CD4-positive, alpha-beta T cell (primary cell): Measurements from ENCODE around the gene PDE8B. TPM values are rescaled to one million over a fixed set of nuclear protein-coding genes. Genes with fewer than 3 reads are reported as not detected.

Experiments
- ATAC-seq: fragments of 200-7000 bp; cut with Tn5 transposase; one replicate; pipeline ENCODE4 v1.10.0; 2022; ENCODE audit warnings: mild to moderate bottlenecking; ENCODE audit not compliant: poor library complexity
- CTCF ChIA-PET: fragments of 350-600 bp; sonication (Branson Sonifier 250); formaldehyde crosslinking; loops from one replicate; lab custom pipeline; 2021; ENCODE audit warnings: antibody characterized with exemption, inconsistent platforms; lab: Charles Lee
- POLR2A ChIA-PET: fragments of 350-600 bp; sonication (Branson Sonifier 250); formaldehyde crosslinking; loops from one replicate; lab custom pipeline; 2021; ENCODE audit warnings: antibody characterized with exemption, inconsistent platforms; lab: Charles Lee
- DNase-seq, 14 experiments: peaks; one replicate each; pipeline ENCODE4 v3.0.0-alpha.2; 2013 to 2020; ENCODE audit warnings: mixed read lengths in 2 of 14
- H3K27ac ChIP-seq, 2 donors: one replicate each; pipeline versions ENCODE4 v1.5.1 to v1.7.0; 2013; ENCODE audit warnings: low read length in 2 of 2, low read depth in 1 of 2, mild to moderate bottlenecking in 1 of 2
- H3K27me3 ChIP-seq, 2 experiments: 1 replicate in 1 of 2; 2 replicates in 1 of 2; pipeline versions ENCODE4 v1.6.1 to v1.7.0; 2013; ENCODE audit warnings: low read length in 2 of 2, control low read depth in 1 of 2, mild to moderate bottlenecking in 1 of 2, moderate library complexity in 1 of 2; ENCODE audit not compliant: insufficient read depth in 2 of 2, control insufficient read depth in 1 of 2
- H3K36me3 ChIP-seq: one replicate; pipeline ENCODE4 v1.6.1; 2013; ENCODE audit warnings: low read length, control low read depth; ENCODE audit not compliant: insufficient read depth
- H3K4me1 ChIP-seq: one replicate; pipeline ENCODE4 v1.6.1; 2013; ENCODE audit warnings: low read length, control low read depth; ENCODE audit not compliant: insufficient read depth
- H3K4me3 ChIP-seq: one replicate; pipeline ENCODE4 v1.5.1; 2013; ENCODE audit warnings: mild to moderate bottlenecking, low read length, moderate library complexity
- H3K9me3 ChIP-seq, 2 experiments: 1 replicate in 1 of 2; 2 replicates in 1 of 2; pipeline versions ENCODE4 v1.6.1 to v1.7.0; 2013; ENCODE audit warnings: low read length in 2 of 2, mild to moderate bottlenecking in 2 of 2, control low read depth in 1 of 2, moderate library complexity in 1 of 2; ENCODE audit not compliant: control insufficient read depth in 1 of 2, insufficient read depth in 1 of 2
- H3K27ac Mint-ChIP-seq: one replicate; pipeline ENCODE4 v1.8.0; 2020; ENCODE audit warnings: mixed read lengths
- H3K27me3 Mint-ChIP-seq: one replicate; pipeline ENCODE4 v1.8.0; 2021; ENCODE audit warnings: mixed read lengths
- H3K36me3 Mint-ChIP-seq: one replicate; pipeline ENCODE4 v1.8.0; 2021; ENCODE audit warnings: low read depth, mixed read lengths
- H3K4me1 Mint-ChIP-seq: one replicate; pipeline ENCODE4 v1.8.0; 2021; ENCODE audit warnings: low read depth, mixed read lengths
- H3K4me3 Mint-ChIP-seq: one replicate; pipeline ENCODE4 v1.8.0; 2020; ENCODE audit warnings: mild to moderate bottlenecking, mixed read lengths
- H3K9me3 Mint-ChIP-seq: one replicate; pipeline ENCODE4 v1.8.0; 2020; ENCODE audit warnings: mixed read lengths
- intact Hi-C, 2 experiments: fragments of 100-400 bp; cut with DNase I in 1 of 2; cut with micrococcal nuclease in 1 of 2; formaldehyde crosslinking; loops; one replicate each; pipeline versions ENCODE4 v1.15.1 to v1.9.0; 2023 to 2025; cut with DNase I, micrococcal nuclease
- total RNA-seq, 174 experiments: library from RNA in 2 of 174; stranded (reverse) in 2 of 174; gene quantifications; one replicate each; pipeline ENCODE4 v1.2.3 and lab custom pipeline; 2021 to 2026
- TF ChIP-seq, protein P1 (sequence below): fragments of 200-600 bp; IDR thresholded peaks from one replicate; pipeline ENCODE4 v1.8.0; 2022; ENCODE audit warnings: antibody characterized with exemption, mild to moderate bottlenecking

PDE8B gene
- total RNA-seq, 2 experiments from 2014 or later: 0.22 to 0.27 TPM

DNA sequence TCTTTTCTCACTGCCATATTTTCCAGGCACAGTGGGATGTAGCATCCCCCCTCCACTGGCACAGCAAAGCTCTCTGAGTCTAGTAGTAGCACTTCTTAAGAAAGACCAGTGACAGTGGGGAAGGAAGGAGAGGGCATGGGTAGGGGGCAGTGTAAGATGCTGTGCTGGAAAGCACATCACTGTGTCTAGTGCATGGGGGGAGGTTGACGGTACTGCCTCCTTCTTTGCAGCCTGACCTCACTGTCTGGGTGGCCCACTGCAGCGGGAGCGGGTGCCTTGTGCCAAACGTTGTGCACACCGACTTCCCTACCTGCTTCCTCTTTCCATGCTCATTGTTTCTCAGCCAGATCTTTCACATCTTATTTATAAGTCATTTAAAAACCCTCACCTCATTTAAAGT, 91.8 kb downstream of the PDE8B start:
- no peak overlapping the region for H3K27ac ChIP-seq
- no peaks in the 10 kb centered on the region for H3K4me1 ChIP-seq
- ATAC-seq (no peak), DNase-seq (no peak)
- H3K27me3 Mint-ChIP-seq: peaks cover 11% of the 10 kb centered on the region
- no peaks in the 10 kb centered on the region for H3K9me3 ChIP-seq
- no peaks in the 10 kb centered on the region for H3K36me3 Mint-ChIP-seq
- H3K9me3 Mint-ChIP-seq: no peaks in the 10 kb centered on the region
- no peak overlapping the region for H3K27ac Mint-ChIP-seq
- H3K4me1 Mint-ChIP-seq: no peaks in the 10 kb centered on the region
- CTCF ChIA-PET: no interaction called here
- H3K4me3 ChIP-seq: no peak overlapping the region
- no peaks in the 10 kb centered on the region for H3K27me3 ChIP-seq
- no peaks in the 10 kb centered on the region for H3K36me3 ChIP-seq
- H3K4me3 Mint-ChIP-seq: no peak overlapping the region
- POLR2A ChIA-PET: no interaction called here
- TF ChIP-seq, protein P1, sequence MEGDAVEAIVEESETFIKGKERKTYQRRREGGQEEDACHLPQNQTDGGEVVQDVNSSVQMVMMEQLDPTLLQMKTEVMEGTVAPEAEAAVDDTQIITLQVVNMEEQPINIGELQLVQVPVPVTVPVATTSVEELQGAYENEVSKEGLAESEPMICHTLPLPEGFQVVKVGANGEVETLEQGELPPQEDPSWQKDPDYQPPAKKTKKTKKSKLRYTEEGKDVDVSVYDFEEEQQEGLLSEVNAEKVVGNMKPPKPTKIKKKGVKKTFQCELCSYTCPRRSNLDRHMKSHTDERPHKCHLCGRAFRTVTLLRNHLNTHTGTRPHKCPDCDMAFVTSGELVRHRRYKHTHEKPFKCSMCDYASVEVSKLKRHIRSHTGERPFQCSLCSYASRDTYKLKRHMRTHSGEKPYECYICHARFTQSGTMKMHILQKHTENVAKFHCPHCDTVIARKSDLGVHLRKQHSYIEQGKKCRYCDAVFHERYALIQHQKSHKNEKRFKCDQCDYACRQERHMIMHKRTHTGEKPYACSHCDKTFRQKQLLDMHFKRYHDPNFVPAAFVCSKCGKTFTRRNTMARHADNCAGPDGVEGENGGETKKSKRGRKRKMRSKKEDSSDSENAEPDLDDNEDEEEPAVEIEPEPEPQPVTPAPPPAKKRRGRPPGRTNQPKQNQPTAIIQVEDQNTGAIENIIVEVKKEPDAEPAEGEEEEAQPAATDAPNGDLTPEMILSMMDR: no peak
- intact Hi-C loops: no loop called here

DNA sequence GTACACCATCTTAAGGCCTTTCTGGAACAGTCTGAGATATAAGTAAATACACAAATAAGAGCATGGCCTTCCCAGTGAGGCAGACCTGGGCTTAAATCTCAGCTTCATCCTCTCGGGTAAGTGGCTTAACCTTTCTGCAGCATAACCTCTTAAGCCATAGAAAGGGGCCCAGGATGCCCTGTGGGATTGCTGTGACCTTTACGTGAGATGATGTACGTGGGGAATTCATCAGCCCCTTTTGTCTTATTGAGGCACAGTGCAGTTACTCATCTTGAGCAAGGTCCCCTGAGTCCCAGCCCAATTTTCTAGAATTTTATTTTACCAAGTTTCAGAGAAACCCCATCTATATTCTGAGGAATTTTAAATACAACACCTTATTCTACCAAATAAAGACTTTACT, 92.2 kb downstream of the PDE8B start:
- ATAC-seq (no peak), DNase-seq (no peak)
- intact Hi-C loops: no loop called here
- Histone ChIP-seq H3K9me3 (no peaks in the 10 kb centered on the region), H3K4me1 (no peaks in the 10 kb centered on the region), H3K4me3 (no peak overlapping the region), H3K27ac (no peak overlapping the region), H3K27me3 (no peaks in the 10 kb centered on the region), H3K36me3 (no peaks in the 10 kb centered on the region)
- CTCF ChIA-PET: no interaction called here
- no peaks in the 10 kb centered on the region for H3K36me3 Mint-ChIP-seq
- no peaks in the 10 kb centered on the region for H3K9me3 Mint-ChIP-seq
- POLR2A ChIA-PET: no interaction called here
- no peaks in the 10 kb centered on the region for H3K4me1 Mint-ChIP-seq
- H3K27ac Mint-ChIP-seq: no peak overlapping the region
- peaks cover 7% of the 10 kb centered on the region for H3K27me3 Mint-ChIP-seq
- H3K4me3 Mint-ChIP-seq: no peak overlapping the region
- TF ChIP-seq, protein P1: no peak

DNA sequence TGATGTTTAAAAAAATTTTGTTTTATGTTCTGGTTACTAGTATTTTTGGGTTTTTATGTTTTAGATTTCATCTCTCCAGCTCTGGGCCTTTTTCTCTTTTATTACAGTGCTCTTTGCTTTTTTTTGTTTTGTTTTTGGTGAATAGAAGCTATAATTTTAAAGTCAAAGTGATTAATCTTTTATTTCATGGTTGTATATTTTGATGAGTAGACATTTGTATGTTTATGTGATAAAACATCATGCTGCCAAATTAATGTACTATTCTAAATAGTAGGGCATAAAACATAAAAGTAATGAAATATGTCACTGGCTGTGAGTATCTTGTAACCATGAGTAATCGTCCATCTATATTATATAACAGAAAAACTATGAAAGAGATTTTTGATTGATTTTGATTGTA, 93.9 kb downstream of the PDE8B start:
- Histone ChIP-seq H3K4me3 (no peak overlapping the region), H3K27ac (no peak overlapping the region), H3K27me3 (no peaks in the 10 kb centered on the region), H3K4me1 (no peaks in the 10 kb centered on the region), H3K36me3 (no peaks in the 10 kb centered on the region), H3K9me3 (no peaks in the 10 kb centered on the region)
- H3K9me3 Mint-ChIP-seq: no peaks in the 10 kb centered on the region
- no peaks in the 10 kb centered on the region for H3K36me3 Mint-ChIP-seq
- no peak overlapping the region for H3K4me3 Mint-ChIP-seq
- no peak for ATAC-seq
- no peaks in the 10 kb centered on the region for H3K4me1 Mint-ChIP-seq
- no peak overlapping the region for H3K27ac Mint-ChIP-seq
- ChIA-PET CTCF (no interaction called here), POLR2A (no interaction called here)
- no peak for DNase-seq
- no peaks in the 10 kb centered on the region for H3K27me3 Mint-ChIP-seq
- intact Hi-C loops: no loop called here
- TF ChIP-seq, protein P1: no peak
